HCT116 (cell line): ENCODE results near the gene XPNPEP2. TPM values are rescaled to one million over a fixed set of nuclear protein-coding genes. Genes with fewer than 3 reads are reported as not detected.
A peak's percentile ranks its signal among the peaks of the same experiment; 100 is the strongest.

Source experiments
- ATAC-seq: fragments of 200-7000 bp; cut with Tn5 transposase; 2 replicates; pipeline ENCODE4 v1.9.1; 2020; ENCODE audit warnings: mild to moderate bottlenecking, moderate library complexity
- BruUV-seq: library from RNA; stranded (reverse); fragments of 400-500 nt; replicated peaks from 2 replicates; lab custom pipeline; 2021; lab: Mats Ljungman, UMichigan
- CTCF ChIA-PET: fragments of 300-600 bp; sonication (Branson Sonifier 250); formaldehyde crosslinking; loops from one replicate; lab custom pipeline; 2021; ENCODE audit warnings: antibody characterized with exemption; lab: Charles Lee
- POLR2A ChIA-PET: fragments of 300-600, 350-600 bp; sonication (Branson Sonifier 250); formaldehyde crosslinking; loops from one replicate; lab custom pipeline; 2021; ENCODE audit warnings: antibody characterized with exemption; lab: Charles Lee
- RAD21 ChIA-PET, 2 experiments: fragments of 300-600 bp; sonication (Branson Sonifier 250); formaldehyde crosslinking; loops; one replicate each; lab custom pipeline; 2023; ENCODE audit warnings: low total read pairs in 2 of 2; ENCODE audit not compliant: uncharacterized antibody in 2 of 2, unreplicated experiment in 2 of 2, low non-redundant PET in 1 of 2; lab: Charles Lee
- DNase-seq: peaks from one replicate; pipeline ENCODE4 v3.0.0-alpha.2; 2010; ENCODE audit warnings: low read depth, low spot score
- H2AFZ ChIP-seq: fragments of 200-600 bp; shearing (Covaris generic), sonication (generic); 2 replicates; pipeline ENCODE4 v1.6.1; 2017; ENCODE audit warnings: low read depth, mixed run types, mixed read lengths, antibody characterized with exemption, low read length; ENCODE audit not compliant: poor library complexity, severe bottlenecking
- H3K27ac ChIP-seq: 2 replicates; pipeline ENCODE4 v1.5.1; 2012; ENCODE audit warnings: low read depth, low read length
- H3K27me3 ChIP-seq: fragments of 200-600 bp; sonication (generic); 2 replicates; pipeline ENCODE4 v1.6.1; 2016; ENCODE audit warnings: mixed run types, low read length, mixed read lengths; ENCODE audit not compliant: insufficient read depth
- H3K36me3 ChIP-seq, 2 experiments: fragments of 200-500 bp in 1 of 2; fragments of 200-600 bp in 1 of 2; sonication (Bioruptor generic) in 1 of 2; sonication (generic) in 1 of 2; 2 replicates each; pipeline versions ENCODE4 v1.5.1 to v1.6.1; 2014 to 2016; ENCODE audit warnings: low read length in 2 of 2, inconsistent platforms in 1 of 2, mixed read lengths in 1 of 2, mixed run types in 1 of 2; ENCODE audit not compliant: insufficient read depth in 2 of 2, control insufficient read depth in 1 of 2
- H3K4me1 ChIP-seq, 2 experiments: fragments of 200-600 bp in 1 of 2; sonication (generic) in 1 of 2; 2 replicates each; pipeline versions ENCODE4 v1.5.1 to v1.6.1; 2012 to 2017; ENCODE audit warnings: low read length in 2 of 2, inconsistent platforms in 1 of 2, mild to moderate bottlenecking in 1 of 2, mixed read lengths in 1 of 2, mixed run types in 1 of 2, moderate library complexity in 1 of 2; ENCODE audit not compliant: insufficient read depth in 2 of 2, control insufficient read depth in 1 of 2
- H3K4me2 ChIP-seq: fragments of 200-600 bp; sonication (generic); 2 replicates; pipeline ENCODE4 v1.6.1; 2017; ENCODE audit warnings: mixed run types, low read length, mixed read lengths
- H3K4me3 ChIP-seq, 2 experiments: fragments of 200-600 bp in 1 of 2; sonication (generic) in 1 of 2; replicated peaks in 1 of 2; 2 replicates each; pipeline ENCODE4 v1.5.1; 2011 to 2016; ENCODE audit warnings: low read length in 2 of 2, control low read depth in 1 of 2, low read depth in 1 of 2, mild to moderate bottlenecking in 1 of 2, mixed read lengths in 1 of 2, mixed run types in 1 of 2
- H3K79me2 ChIP-seq: fragments of 200-600 bp; sonication (generic); 2 replicates; pipeline ENCODE4 v1.6.1; 2017; ENCODE audit warnings: mild to moderate bottlenecking, mixed run types, low read length, moderate library complexity, mixed read lengths; ENCODE audit not compliant: insufficient read depth
- H3K9ac ChIP-seq: fragments of 200-600 bp; sonication (generic); 2 replicates; pipeline ENCODE4 v1.6.1; 2016; ENCODE audit warnings: low read length, mixed read lengths
- H3K9me2 ChIP-seq: fragments of 200-600 bp; sonication (generic), shearing (Covaris generic); 2 replicates; pipeline ENCODE4 v1.6.1; 2017; ENCODE audit warnings: mixed run types, mild to moderate bottlenecking, moderate library complexity; ENCODE audit not compliant: insufficient read depth
- H3K9me3 ChIP-seq, 2 experiments: fragments of 200-500 bp in 1 of 2; fragments of 200-600 bp in 1 of 2; sonication (Bioruptor generic) in 1 of 2; sonication (generic) in 1 of 2; 2 replicates each; pipeline ENCODE4 v1.6.1; 2014 to 2017; ENCODE audit warnings: low read length in 2 of 2, mixed read lengths in 2 of 2, inconsistent platforms in 1 of 2, low read depth in 1 of 2, mild to moderate bottlenecking in 1 of 2, mixed run types in 1 of 2, moderate library complexity in 1 of 2; ENCODE audit not compliant: control insufficient read depth in 1 of 2, insufficient read depth in 1 of 2
- H4K20me1 ChIP-seq: fragments of 200-600 bp; sonication (generic), shearing (Covaris generic); 2 replicates; pipeline ENCODE4 v1.6.1; 2017; ENCODE audit warnings: mixed run types, mild to moderate bottlenecking, moderate library complexity; ENCODE audit not compliant: insufficient read depth
- CBX3 ChIP-seq: IDR thresholded peaks from 2 replicates; pipeline ENCODE4 v1.6.1; 2012; ENCODE audit warnings: low read depth
- CEBPB ChIP-seq: IDR thresholded peaks from 2 replicates; pipeline ENCODE4 v1.6.1; 2012; ENCODE audit warnings: low read depth
- ELF1 ChIP-seq: IDR thresholded peaks from 2 replicates; pipeline ENCODE4 v1.6.1; 2012; ENCODE audit warnings: low read depth, borderline replicate concordance
- EZH2 ChIP-seq: fragments of 200-600 bp; sonication (generic); IDR thresholded peaks from 2 replicates; pipeline ENCODE4 v1.6.1; 2017; ENCODE audit warnings: antibody characterized with exemption, mixed run types
- EZH2phosphoT487 ChIP-seq: fragments of 200-600 bp; IDR thresholded peaks from 2 replicates; pipeline ENCODE4 v1.6.1; 2018; ENCODE audit warnings: antibody characterized with exemption, borderline replicate concordance
- FOSL1 ChIP-seq: IDR thresholded peaks from 2 replicates; pipeline ENCODE4 v1.6.1; 2012; ENCODE audit warnings: low read depth
- JUND ChIP-seq: IDR thresholded peaks from 2 replicates; pipeline ENCODE4 v1.6.1; 2012
- POLR2A ChIP-seq: IDR thresholded peaks from 2 replicates; pipeline ENCODE4 v1.7.0; 2011; ENCODE audit warnings: borderline replicate concordance; ENCODE audit not compliant: insufficient read depth, insufficient read length; ENCODE audit errors: extremely low read depth
- RAD21 ChIP-seq: IDR thresholded peaks from 2 replicates; pipeline ENCODE4 v1.6.1; 2012; ENCODE audit warnings: low read depth, mild to moderate bottlenecking
- SIN3A ChIP-seq: IDR thresholded peaks from 2 replicates; pipeline ENCODE4 v1.6.1; 2012; ENCODE audit warnings: low read depth
- TCF7L2 ChIP-seq: IDR thresholded peaks from 2 replicates; pipeline ENCODE4 v1.7.0; 2011; ENCODE audit warnings: borderline replicate concordance, inconsistent platforms; ENCODE audit not compliant: insufficient read depth, insufficient read length; ENCODE audit errors: extremely low read depth
- YY1 ChIP-seq: IDR thresholded peaks from 2 replicates; pipeline ENCODE4 v1.6.1; 2011; ENCODE audit warnings: low read length, low read depth, moderate library complexity, mild to moderate bottlenecking; ENCODE audit not compliant: insufficient replicate concordance; ENCODE audit errors: extremely low read depth
- ZFX ChIP-seq: fragments of 450-650 bp; IDR thresholded peaks from 2 replicates; pipeline ENCODE4 v1.6.1; 2017
- intact Hi-C: fragments of 100-400 bp; cut with micrococcal nuclease; formaldehyde crosslinking; loops from 2 replicates; pipeline ENCODE4 v1.10.0; 2022
- total RNA-seq: library from RNA; stranded (reverse); gene quantifications from one replicate; pipeline ENCODE4 v1.2.1, GENCODE V29; 2021; ENCODE audit not compliant: unreplicated experiment
- TF ChIP-seq, protein P1 (sequence below): IDR thresholded peaks from 2 replicates; pipeline ENCODE4 v1.6.1; 2012

Gene XPNPEP2
- total RNA-seq, 1 experiment from 2014 or later, result not detected

DNA sequence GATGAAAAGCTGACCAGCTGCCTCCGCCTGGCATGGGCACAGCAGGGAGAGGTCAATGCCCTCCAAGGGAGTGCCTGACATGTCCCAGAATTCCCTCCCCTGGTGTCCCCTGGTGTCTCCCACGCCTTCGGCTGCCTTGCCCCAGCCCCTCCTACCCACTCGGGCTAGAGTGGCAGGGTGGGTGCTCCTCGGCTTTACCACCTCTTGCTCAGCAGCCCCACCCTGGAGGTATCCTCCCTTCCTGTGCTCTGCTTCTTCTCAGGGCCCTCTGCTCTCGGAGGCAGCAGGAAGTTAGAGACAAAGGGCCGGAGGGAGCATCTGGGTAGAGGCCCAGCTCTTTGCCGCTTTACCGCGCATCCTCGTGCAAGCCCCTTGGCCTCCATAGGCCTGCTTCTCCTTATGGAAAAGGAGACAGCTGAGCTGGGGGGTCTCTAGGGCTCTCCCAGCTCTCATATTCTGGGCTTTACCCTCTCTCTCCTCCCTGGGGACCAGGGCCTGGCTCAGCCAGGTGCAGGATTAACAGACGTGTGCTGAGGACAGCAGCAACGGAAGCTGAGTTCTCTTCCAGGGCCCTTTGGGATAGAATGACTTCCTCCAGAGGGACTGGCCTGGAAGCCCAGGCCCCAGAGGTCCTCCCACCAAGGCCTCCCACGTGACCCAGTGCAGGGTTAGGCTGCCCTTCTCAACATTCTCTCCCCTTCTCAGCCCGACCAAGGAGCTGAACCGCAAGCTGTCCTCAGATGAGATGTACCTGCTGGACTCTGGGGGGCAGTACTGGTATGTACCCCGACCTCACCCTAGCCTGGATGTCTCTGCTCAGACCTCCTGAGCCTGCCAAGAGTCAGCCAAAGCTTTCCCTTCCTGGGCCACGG is 17.2 kb downstream of the XPNPEP2 start:
- CTCF ChIA-PET, result interaction anchor here (1.0 kb wide), 1 partner anchor 305 kb away, joined by 4 read pairs; no protein-coding TSS in a partner anchor

DNA sequence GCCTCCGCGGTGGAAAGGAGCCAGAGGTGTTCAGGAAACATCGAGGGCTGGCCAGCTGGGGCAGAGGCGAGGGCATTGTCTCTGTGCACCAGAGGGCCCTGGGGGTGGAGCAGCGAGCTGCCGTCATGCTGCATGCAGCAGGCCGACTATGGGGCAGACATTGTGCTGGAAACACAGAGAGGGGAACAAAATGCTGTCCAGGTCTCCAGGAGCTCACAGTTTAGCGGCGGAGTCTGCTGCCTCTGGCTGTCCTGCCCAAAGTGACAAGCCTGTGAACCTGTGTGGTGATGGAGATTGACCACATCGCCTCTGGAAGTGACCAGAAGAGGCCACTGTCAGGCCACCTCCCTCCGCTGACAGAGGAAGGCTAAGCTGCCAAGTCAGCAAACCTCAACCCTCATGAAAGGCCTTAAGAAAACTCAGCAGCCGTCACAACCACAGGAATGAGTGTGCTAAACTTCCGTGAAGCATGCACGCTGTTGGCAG is 20.8 kb downstream of the XPNPEP2 start:
- H3K4me3 ChIP-seq, result no peak overlapping the region
- H2AFZ ChIP-seq, result no peak overlapping the region
- H3K27me3 ChIP-seq, result no peaks in the 10 kb centered on the region
- RAD21 ChIA-PET, result no interaction called here
- DNase-seq (no peak), ATAC-seq (no peak)
- BruUV-seq, result no TSS peak
- H3K9me3 ChIP-seq, result no peaks in the 10 kb centered on the region
- POLR2A ChIA-PET, result no interaction called here
- H3K9me2 ChIP-seq, result no peaks in the 10 kb centered on the region
- H3K79me2 ChIP-seq, result no peaks in the 10 kb centered on the region
- intact Hi-C loops, result no loop called here
- no peak overlapping the region for H3K9ac ChIP-seq
- no peak overlapping the region for H3K4me2 ChIP-seq
- peaks cover 0 to 5% of the 10 kb centered on the region in 2 experiments; a peak in 1 of 4 replicates for H3K4me1 ChIP-seq
- H3K27ac ChIP-seq, result no peak overlapping the region
- no peaks in the 10 kb centered on the region for H3K36me3 ChIP-seq
- TF ChIP-seq POLR2A, result no peak
- no peak for TF ChIP-seq EZH2
- no peak for TF ChIP-seq YY1
- no peak for TF ChIP-seq ELF1
- TF ChIP-seq CBX3, result no peak
- no peak for TF ChIP-seq ZFX
- TF ChIP-seq RAD21, result no peak
- TF ChIP-seq JUND, result no peak
- no peak for TF ChIP-seq TCF7L2
- TF ChIP-seq SIN3A, result no peak
- no peak for TF ChIP-seq EZH2phosphoT487
- TF ChIP-seq, protein P1, sequence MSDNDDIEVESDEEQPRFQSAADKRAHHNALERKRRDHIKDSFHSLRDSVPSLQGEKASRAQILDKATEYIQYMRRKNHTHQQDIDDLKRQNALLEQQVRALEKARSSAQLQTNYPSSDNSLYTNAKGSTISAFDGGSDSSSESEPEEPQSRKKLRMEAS, result no peak
- no peaks in the 10 kb centered on the region for H4K20me1 ChIP-seq
- CTCF ChIA-PET, result no interaction called here

More for the DNA sequence above, 17.2 kb downstream of the XPNPEP2 start:
- H3K79me2 ChIP-seq, result no peaks in the 10 kb centered on the region
- H2AFZ ChIP-seq, result no peak overlapping the region
- peaks cover 0 to 5% of the 10 kb centered on the region in 2 experiments; a peak in 1 of 4 replicates for H3K4me1 ChIP-seq
- H3K9me2 ChIP-seq, result no peaks in the 10 kb centered on the region
- intact Hi-C loops, result no loop called here
- POLR2A ChIA-PET, result no interaction called here
- H3K36me3 ChIP-seq, result no peaks in the 10 kb centered on the region
- DNase-seq, result no peak
- H3K27ac ChIP-seq, result no peak overlapping the region
- TF ChIP-seq CEBPB (no peak), FOSL1 (no peak), RAD21 (peak; percentile 20; the same call in 1 of the 2 replicates)
- TF ChIP-seq, all 23 proteins: peak for 1
- no peak overlapping the region for H3K9ac ChIP-seq
- H3K9me3 ChIP-seq, result no peaks in the 10 kb centered on the region
- H4K20me1 ChIP-seq, result no peaks in the 10 kb centered on the region
- peak; percentile 59 for ATAC-seq
- BruUV-seq, result no TSS peak
- no peaks in the 10 kb centered on the region for H3K27me3 ChIP-seq
- H3K4me3 ChIP-seq, result no peak overlapping the region
- no peak overlapping the region for H3K4me2 ChIP-seq
- RAD21 ChIA-PET, result no interaction called here
